NCI-H1694 treated with DMSO at 0.1 percent for 48 hours (cell line): ENCODE data around the gene RNF135.
"Not testable (repeated sequence)": the region's sequence is repeated elsewhere in the genome, so short reads cannot be mapped to it uniquely, and the experiment has no call there.

Source experiments
- DNase-seq: peaks from one replicate; lab custom pipeline; 2025; lab: John Stamatoyannopoulos, UW

The RNF135 gene

DNA sequence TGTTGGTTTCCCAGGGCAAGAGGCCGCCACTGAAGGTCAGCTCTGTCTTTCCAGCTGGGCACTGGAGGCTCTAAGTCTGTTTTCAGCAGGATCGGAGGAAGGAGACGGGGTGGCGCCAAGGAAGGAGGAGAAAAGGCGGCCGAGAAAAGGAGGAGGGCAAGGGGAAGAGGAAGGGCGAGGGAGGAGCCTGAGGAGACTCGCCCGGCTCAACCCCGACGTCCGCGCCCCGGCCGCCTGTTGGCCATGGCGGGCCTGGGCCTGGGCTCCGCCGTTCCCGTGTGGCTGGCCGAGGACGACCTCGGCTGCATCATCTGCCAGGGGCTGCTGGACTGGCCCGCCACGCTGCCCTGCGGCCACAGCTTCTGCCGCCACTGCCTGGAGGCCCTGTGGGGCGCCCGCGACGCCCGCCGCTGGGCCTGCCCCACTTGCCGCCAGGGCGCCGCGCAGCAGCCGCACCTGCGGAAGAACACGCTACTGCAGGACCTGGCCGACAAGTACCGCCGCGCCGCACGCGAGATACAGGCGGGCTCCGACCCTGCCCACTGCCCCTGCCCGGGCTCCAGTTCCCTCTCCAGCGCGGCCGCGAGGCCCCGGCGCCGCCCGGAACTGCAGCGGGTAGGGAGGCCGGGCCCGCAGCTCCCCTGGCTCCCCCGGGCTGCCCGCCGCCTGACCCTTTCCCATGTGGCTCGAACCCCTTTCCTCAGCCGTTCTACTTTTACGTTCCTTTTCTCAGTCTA is at the start of gene RNF135:
RNF135 (plus strand) TSS at position 209 of the 737 bp plus-strand sequence; CDS start at position 244, 35 bp downstream.
- no peak for DNase-seq

DNA sequence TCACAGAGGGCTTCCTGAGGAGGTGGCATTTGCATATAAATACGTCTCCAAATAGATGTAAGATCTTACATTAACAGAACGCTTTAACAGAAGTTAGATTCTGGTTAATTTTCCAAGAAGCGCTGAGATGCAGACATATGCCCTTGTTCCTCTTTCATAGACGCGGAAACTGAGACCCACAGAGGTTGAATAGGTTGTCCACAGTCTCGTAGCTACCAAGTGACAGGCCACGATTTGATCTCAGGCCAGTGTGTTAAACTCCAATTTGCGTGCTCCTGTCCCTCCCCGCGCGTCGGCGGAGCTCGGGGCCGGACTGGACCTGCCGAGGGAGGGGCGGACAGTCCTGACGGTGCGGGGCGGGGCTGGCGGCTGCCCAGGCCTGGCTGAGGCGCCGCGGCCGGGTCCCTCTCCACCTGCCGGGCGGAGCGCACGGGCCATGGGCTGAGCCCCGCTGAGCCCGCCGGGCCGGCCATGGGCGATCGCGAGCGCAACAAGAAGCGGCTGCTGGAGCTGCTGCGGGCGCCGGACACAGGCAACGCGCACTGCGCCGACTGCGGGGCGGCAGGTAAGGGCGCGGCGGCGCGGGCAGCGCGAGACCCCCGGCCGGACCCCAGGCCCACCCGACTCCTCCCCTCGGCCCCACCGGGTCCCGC is 49.2 kb upstream of the RNF135 start, which contains the start of gene ADAP2:
ADAP2 (plus strand) TSS at position 402 of the 653 bp plus-strand sequence; CDS start at position 472, 70 bp downstream.
- DNase-seq: no peak

DNA sequence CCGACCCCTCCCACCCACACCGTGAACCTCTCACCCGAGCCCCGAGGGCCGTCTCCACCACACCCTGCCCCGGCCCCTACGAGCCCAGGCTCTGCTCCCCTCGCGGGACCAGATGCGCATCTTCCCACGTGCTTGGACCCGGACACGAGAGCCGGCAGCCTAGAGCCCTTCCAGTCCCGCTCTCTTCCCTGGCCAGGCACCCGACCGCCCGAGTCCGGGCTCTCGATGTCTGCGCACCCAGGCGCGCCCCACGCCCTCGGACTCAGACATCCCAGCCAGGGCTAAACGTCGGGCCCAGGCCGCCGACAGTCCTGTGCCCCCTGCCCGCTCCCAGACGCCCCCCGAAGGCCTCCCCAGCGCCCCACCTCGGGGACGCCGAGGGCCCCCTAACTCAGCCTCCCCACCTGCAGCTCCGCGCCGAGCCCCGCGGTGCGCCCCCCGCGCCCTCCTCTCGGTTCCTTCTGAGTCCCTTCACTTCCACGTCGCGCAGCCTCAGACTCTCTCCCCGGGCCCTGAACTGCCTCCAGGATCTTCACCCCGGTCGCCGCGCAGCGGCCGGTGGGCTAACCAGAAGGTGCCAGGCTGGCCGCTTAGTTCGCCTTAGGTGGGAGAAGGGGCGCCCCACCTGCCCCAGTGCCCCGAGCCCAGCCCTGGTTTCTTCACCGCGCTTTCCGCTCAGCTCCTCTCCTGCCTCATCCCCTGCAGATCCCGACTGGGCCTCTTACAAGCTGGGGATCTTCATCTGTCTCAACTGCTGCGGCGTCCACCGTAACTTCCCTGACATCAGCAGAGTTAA is 48.4 kb upstream of the RNF135 start:
- DNase-seq: no peak

DNA sequence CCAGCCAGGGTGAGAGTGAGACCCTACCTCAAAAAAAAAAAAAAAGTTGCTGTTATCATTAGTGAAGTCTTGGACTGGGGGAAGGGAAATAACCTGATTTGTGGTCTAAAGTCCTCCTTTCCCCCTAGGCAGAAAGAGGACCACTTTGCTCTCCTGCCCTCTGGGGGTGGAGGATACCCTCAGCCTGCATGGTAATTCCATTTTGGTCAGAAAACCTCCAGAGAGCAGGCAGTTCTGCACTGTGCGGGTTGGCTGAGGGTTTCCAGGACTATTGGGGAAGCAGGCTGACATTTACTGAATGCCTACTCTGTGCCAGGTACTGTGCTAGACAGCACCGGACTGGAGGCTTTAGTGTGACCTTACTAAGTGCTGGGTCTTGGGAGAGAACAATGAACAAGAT is 46.5 kb upstream of the RNF135 start:
- no peak for DNase-seq

GRCh38 chr17:30926516-30926915 is 44.3 kb upstream of the RNF135 start:
- no peak for DNase-seq

- no peak for DNase-seq
These were observed 43.1 kb upstream of the RNF135 start for GRCh38 chr17:30927756-30928155.

- no peak for DNase-seq
These were observed 42.3 kb upstream of the RNF135 start for GRCh38 chr17:30928584-30928983.

GRCh38 chr17:30929081-30929633 is 41.7 kb upstream of the RNF135 start:
- no peak for DNase-seq

GRCh38 chr17:30929861-30930260 is 41.0 kb upstream of the RNF135 start:
- DNase-seq: not testable (repeated sequence)

DNA sequence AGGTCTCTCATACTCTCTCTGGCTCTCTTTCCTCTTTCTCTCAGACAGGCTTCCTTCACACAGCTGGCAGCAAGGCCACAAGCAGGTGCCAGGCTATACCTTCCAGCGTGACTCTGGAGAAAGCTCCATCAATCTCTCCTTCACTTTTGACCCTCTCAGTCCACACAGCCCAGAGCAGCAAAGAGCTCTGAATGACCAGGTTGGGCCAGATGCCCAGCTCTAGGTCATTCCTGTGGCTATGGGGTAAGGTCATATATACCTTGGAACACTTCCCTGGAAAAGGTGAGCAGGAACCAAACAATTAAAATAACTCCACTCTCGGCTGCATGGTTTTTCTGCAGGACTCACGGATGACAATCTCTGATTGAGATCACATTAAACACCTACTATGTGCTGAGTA is 40.3 kb upstream of the RNF135 start:
- no peak for DNase-seq

DNA sequence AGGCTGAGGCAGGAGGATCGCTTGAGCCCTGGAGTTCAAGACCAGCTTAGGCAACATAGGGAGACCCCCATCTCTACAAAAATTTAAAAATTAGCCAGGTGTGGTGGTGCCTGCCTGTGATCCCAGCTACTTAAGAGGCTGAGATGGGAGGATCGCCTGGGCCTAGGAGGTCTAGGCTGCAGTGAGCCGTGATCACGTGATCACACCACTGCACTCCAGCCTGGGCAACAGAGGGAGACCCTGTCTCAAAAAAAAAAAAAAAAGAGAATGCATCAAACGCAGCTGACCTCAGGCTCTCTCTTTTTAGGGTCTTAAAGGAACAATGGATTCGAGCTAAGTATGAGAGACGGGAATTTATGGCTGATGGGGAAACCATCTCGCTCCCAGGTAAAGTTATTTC is 39.3 kb upstream of the RNF135 start:
- DNase-seq: not testable (repeated sequence)

DNA sequence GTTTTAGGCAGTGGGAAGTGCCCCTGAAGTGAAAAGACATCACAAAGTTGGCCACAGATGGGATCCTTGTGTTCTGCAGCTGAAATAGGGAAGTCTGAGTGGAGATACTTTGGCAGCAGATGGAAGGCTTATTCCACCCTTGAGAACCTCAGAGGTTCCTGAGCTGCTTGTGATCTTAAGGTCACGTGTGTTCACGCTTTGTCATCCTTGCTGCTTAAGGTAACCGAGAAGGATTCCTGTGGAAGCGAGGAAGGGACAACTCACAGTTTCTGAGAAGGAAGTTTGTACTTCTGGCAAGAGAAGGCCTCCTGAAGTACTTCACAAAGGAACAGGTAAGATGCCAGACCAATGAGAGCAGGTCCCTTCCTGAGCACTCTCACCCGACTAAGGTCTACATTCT is 36.9 kb upstream of the RNF135 start:
- no peak for DNase-seq

- no peak for DNase-seq
These were observed 31.7 kb upstream of the RNF135 start for GRCh38 chr17:30939051-30939689.

- no peak for DNase-seq
These were observed 28.3 kb upstream of the RNF135 start for GRCh38 chr17:30942308-30943079.

DNA sequence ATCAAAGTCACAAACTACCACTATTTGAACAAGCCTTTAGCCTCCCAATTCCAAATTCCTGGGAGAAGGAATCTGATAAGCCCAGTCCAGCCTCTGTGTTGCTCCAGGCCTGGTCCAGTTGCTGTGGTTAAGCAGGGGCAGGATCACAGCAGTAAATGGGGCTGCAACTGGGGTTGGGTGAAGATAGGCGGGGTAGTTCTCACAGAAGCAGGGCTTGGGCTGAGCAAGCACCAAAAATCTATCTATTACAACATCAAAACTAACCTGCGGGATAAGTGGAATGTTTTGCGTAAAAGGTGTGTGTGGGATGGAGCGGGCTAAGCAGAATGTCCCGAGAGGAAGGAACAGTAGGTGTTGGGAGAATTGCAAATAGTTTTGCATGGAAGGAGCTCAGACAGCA is 23.0 kb upstream of the RNF135 start:
- DNase-seq: no peak

- no peak for DNase-seq
These were observed 20.6 kb upstream of the RNF135 start for GRCh38 chr17:30950189-30950588.

DNA sequence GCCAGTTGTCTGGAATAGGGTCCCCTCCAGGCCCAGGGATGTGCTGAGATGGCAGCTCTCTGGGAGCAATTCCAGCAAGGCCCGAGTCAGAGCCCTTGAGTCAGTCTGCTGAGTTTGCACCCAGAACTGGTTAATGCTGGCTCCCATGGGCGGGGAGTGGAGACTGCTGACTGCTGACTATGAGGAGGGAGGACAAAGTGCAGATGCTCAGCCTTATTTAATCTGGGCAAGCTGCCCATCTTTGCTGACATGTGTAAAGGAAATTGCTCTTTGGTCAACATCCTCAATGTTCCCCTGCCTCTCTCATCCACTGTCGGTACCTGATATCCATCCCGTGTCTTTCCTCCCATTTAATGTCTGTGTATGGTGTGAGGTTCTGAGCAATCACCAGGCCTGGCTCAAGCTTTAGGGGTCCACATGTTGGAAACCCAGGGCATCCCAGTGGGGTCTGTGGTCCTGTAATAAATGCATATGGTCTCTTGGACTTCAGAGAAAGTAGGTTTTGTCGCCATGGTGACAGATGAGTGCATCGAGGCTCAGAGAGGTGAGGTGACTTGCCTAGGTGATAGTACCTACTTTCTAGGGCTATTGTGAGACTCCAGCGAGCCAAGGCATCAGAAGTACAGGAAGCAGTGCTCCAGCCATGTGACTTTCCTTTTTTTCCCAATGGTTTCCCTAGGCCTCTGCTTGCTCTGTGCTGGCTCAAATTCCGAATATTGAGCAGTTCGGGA is 20.0 kb upstream of the RNF135 start:
- DNase-seq: peak; percentile 20

DNA sequence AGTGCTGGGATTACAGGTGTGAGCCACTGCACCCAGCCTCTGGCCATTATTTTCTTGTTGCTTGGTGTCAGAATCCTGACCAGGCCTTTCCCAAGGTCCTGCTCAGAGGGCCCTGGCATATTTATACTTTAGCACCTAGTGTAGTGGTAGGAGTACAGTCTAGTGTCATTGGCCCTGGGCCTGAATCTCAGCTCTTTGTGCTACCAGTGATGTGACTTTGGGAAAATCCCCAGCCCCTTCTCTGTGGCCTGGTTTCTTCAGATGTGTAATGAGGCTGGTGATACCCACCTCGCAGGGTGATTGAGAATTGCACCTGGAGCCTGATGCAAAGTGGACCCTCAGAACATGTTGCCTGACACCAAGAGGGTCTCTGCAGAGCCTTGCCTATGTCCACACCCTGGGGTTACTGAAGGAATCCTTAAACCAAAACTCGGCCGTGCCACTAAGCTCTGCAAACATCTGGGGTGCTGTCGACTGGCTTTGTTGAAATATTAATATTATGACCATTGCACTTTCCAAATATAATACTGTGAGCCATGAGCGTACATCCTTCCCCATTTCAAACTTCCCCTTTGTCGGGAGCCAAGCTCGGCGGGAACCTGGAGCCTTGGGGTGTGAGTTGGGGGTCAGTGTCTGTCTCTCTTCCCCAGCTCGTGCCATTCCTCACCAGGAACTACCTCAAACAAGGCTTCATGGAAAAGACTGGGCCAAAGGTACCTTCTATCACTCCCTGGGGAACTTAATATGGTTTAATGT is 18.0 kb upstream of the RNF135 start:
- DNase-seq: no peak

GRCh38 chr17:30954046-30954830 is 16.6 kb upstream of the RNF135 start:
- DNase-seq: no peak
